HG03520 (cell line): Measurements from ENCODE around the gene SLC15A3.

Experiments
- ATAC-seq: cut with Tn5 transposase; IDR thresholded peaks from one replicate; pipeline ENCODE4 v1.9.1; 2021; ENCODE audit warnings: mild to moderate bottlenecking, moderate library complexity; ENCODE audit not compliant: unreplicated experiment

Gene SLC15A3

DNA sequence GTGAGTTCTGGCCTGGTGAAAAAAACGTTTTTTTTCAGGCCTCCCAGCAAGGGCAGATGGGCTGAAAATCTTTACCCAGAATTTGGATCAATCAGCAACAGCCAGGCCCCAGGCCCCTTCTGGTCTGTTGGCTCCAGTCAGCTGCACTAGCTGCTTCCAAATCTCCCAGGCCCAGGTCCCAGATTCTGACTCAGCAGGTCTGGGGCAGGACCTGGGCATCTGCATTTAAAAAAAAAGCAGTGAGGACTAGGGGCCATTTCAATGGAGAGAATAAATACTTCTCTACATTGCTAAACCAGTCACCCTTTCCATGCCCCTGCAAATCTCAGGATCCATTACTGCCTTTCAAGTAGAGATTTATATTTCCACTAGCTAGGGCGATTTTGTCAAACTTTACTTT, 4.3 kb downstream of the SLC15A3 start:
- ATAC-seq: no peak

- no peak for ATAC-seq
Measured at GRCh38 chr11:60946601-60947264, 5.2 kb downstream of the SLC15A3 start.

GRCh38 chr11:60945295-60945667, 6.7 kb downstream of the SLC15A3 start:
- ATAC-seq: no peak

GRCh38 chr11:60944490-60945294, 7.3 kb downstream of the SLC15A3 start:
- no peak for ATAC-seq

DNA sequence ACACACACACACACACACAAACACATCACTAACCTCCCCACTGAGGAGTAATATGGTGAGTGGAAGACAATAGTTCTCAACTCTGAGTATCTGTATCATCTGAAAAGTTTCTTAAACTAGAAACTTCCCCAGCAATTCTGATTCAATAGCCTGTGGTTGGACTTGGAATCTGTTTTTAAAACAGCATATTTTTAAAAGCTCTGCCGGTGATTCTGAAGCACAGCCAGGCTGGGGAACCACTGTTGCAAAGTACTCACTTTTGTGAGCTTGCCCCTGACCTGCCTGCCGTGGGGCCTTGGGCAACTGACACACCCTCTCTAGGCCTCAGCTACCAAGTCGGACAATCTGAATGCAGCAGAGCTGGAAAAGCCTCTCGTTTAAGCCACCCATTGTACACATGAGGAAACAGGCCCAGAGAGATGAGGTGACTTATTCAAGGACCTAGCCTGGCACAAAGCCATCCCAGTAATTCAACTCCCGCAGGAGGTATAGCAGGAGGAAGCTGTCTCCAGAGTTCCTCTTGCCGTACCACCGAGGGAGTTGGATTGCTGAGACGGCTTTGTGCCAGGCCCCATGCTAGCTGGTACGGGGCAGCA, 8.9 kb downstream of the SLC15A3 start:
- ATAC-seq: no peak

DNA sequence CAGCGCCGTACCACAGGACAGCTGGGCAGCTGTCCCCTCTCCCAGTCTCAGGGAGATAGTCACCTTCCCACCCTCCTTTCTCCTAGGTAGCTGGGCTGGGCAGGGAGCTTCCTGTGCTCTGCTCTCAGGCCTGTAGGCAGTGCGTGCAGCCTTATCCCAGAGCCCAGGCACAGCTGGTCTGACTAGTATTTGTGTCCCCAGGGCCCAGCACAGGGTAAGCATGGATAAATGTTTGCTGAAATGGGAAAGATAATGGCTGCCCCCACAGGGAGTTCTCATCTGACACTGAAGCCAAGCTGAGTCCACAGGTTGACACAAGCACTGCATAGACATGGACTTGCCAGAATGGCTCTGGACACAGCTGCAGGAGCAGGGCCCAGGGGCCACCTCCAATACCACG, 9.8 kb downstream of the SLC15A3 start:
- ATAC-seq: no peak

GRCh38 chr11:60941371-60942119, 10.4 kb downstream of the SLC15A3 start:
- ATAC-seq: no peak

DNA sequence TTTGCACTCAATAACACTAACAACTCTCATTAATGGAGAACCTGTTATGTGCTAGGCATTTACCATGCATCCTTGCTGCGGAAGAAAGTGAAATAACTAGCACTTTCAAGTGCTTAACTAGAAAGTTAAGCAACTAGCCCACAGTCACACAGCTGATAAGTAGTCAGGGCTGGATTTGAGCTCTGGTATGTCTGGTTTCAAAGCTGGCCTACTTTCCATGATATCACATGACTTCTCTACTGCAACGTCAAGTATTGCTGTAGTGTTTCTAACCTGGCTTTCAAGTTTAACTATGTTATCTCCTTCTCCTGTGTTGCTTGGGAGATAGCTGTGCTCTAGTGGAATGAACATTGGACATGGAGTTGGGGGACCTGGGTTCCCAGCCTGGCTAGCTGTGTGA, 12.1 kb downstream of the SLC15A3 start:
- ATAC-seq: no peak

- no peak for ATAC-seq
Measured at GRCh38 chr11:60939301-60939700, 12.7 kb downstream of the SLC15A3 start.

GRCh38 chr11:60938500-60938899, 13.5 kb downstream of the SLC15A3 start:
- no peak for ATAC-seq

- ATAC-seq: no peak
Measured at GRCh38 chr11:60937811-60938210, 14.2 kb downstream of the SLC15A3 start.

DNA sequence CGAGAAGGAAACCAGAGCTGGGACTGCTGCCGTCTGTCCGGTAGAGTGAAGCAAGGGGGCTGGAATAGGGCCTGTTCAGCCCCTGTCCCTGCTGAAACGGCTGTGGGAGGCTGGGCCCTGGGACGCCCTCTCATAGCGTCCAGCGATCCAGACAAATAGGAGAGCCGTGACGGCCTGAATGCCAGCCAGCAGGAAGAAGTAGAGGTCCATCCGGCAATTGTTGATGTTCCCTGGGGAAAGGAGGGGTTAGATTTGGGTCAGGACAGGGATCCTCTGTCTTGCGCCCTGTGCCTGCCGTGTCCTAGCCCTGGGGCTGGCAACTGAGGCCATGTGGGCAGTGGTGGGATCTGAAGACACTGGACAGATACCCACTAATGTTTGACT, 14.8 kb downstream of the SLC15A3 start:
- no peak for ATAC-seq

- ATAC-seq: no peak
Measured at GRCh38 chr11:60936467-60937143, 15.4 kb downstream of the SLC15A3 start.

- no peak for ATAC-seq
Measured at GRCh38 chr11:60935676-60936442, 16.1 kb downstream of the SLC15A3 start.

DNA sequence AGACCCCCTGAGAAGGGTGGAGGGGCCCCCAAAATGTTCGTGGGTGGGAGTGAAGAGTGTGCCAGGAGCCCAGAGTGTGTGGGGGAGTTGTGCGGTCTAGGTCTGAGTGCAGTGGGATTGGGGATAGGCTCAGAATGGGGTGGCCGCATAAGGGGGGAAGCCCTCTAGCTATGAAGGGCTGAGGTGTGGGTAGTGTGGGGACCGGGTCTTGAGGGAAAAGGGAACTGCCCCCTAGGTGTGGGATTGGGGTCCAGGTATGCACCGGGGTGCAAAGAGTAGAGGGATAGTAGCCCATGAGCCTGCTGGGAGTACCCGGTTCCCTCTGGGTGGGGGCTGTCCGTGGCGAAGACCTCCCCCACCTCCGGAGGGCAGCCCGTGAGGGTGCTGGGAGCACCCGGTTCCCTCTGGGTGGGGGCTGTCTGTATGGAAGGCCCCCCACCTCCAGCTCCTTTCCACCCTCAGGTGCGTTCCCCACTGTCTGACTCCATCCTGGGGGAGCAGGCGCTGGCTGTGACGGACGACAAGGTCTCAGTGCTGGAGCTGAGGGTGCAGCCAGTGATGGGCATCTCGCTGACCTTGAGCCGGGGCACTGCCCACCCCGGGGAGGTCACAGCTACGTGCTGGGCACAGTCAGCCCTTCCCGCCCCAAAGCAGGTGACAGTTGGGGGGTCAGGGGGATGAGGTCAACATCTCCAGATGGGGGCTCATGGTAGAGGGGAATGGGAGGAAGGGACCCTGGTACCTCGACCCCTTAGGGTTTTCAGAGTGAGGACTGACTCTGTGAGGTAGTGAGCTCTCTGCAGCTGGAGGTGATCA, 17.0 kb downstream of the SLC15A3 start:
- no peak for ATAC-seq

- no peak for ATAC-seq
Measured at GRCh38 chr11:60934124-60934789, 17.7 kb downstream of the SLC15A3 start.

DNA sequence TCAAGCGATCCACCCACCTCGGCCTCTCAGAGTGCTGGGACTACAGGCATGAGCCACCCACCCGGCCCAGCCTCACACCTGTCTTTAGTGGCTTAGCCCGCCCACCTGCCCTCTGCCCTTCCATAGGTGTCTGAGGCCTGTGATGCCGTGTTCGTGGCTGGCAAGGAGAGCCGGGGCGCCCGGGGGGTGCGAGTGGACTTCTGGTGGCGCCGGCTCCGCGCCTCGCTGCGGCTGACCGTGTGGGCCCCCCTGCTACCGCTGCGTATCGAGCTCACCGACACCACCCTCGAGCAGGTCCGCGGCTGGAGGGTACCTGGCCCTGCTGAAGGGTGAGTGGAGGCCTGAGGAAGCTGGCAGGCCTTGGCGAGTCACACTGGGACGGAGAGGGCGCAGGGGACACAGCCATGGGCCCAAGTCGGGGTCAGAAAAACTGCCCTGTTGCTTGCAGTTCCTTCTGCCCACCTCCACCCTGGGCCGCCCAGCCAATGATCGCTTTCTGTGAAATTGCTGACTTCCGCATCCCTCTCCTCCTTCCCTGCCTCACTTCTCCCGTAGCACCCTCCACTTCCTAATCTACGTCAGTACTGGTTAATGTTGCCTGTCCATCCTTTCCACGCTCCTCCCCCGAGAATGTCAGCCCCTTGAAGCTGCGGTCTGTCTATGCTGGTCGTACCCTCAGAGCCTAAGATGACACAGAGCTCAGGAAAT, 18.4 kb downstream of the SLC15A3 start:
- no peak for ATAC-seq
